GM23338 (cell line): ENCODE data around the gene PID1.

Source experiments
- CREB1 ChIP-seq: fragments of 250-450 bp; sonication (Bioruptor Pico); IDR thresholded peaks from 2 replicates; pipeline ENCODE4 v1.5.0; 2020; ENCODE audit warnings: low read depth, mild to moderate bottlenecking, moderate library complexity
- EZH2 ChIP-seq: fragments of 200-600 bp; sonication (generic); IDR thresholded peaks from one replicate; pipeline ENCODE4 v1.8.0; 2017; ENCODE audit warnings: antibody characterized with exemption, mild to moderate bottlenecking, low read depth; ENCODE audit not compliant: unreplicated experiment
- EZH2phosphoT487 ChIP-seq: fragments of 200-600 bp; sonication (generic); IDR thresholded peaks from one replicate; pipeline ENCODE4 v1.8.1; 2018; ENCODE audit warnings: antibody characterized with exemption; ENCODE audit not compliant: unreplicated experiment
- JUNB ChIP-seq: IDR thresholded peaks from one replicate; pipeline ENCODE4 v1.6.1; 2016; ENCODE audit warnings: antibody characterized with exemption; ENCODE audit not compliant: unreplicated experiment
- NANOG ChIP-seq: IDR thresholded peaks from 2 replicates; pipeline ENCODE4 v1.6.1; 2016; ENCODE audit warnings: antibody characterized with exemption, borderline replicate concordance
- POLR2AphosphoS5 ChIP-seq: IDR thresholded peaks from 2 replicates; pipeline ENCODE4 v1.6.1; 2016; ENCODE audit warnings: antibody characterized with exemption, low read depth
- STAT1 ChIP-seq: IDR thresholded peaks from one replicate; pipeline ENCODE4 v1.6.1; 2016; ENCODE audit warnings: antibody characterized with exemption; ENCODE audit not compliant: unreplicated experiment
- ZNF114 ChIP-seq: fragments of 250-450 bp; sonication (Bioruptor Pico); IDR thresholded peaks from 2 replicates; pipeline ENCODE4 v1.5.0; 2020; ENCODE audit warnings: mild to moderate bottlenecking, moderate library complexity
- ZNF331 ChIP-seq: fragments of 250-450 bp; sonication (Bioruptor Pico); IDR thresholded peaks from 2 replicates; pipeline ENCODE4 v1.5.0; 2020; ENCODE audit warnings: low read depth, mild to moderate bottlenecking, moderate library complexity
- TF ChIP-seq, protein P1 (sequence below), 2 experiments: fragments of 200-600 bp in 1 of 2; sonication (generic) in 1 of 2; conservative IDR thresholded peaks; 2 replicates each; pipeline versions ENCODE4 v1.5.1 to v1.6.1; 2016 to 2017; ENCODE audit warnings: antibody characterized with exemption in 2 of 2, low read depth in 2 of 2, mild to moderate bottlenecking in 2 of 2, moderate library complexity in 1 of 2
- TF ChIP-seq, protein P2 (sequence below): IDR thresholded peaks from one replicate; pipeline ENCODE4 v1.6.1; 2018; ENCODE audit warnings: antibody characterized with exemption; ENCODE audit not compliant: unreplicated experiment
- TF ChIP-seq, protein P3 (sequence below): fragments of 250-450 bp; sonication (Bioruptor Pico); IDR thresholded peaks from 2 replicates; pipeline ENCODE4 v1.5.0; 2020; ENCODE audit warnings: mild to moderate bottlenecking, moderate library complexity
- TF ChIP-seq, protein P4 (sequence below): IDR thresholded peaks from 2 replicates; pipeline ENCODE4 v1.6.1; 2016; ENCODE audit warnings: antibody characterized with exemption

DNA sequence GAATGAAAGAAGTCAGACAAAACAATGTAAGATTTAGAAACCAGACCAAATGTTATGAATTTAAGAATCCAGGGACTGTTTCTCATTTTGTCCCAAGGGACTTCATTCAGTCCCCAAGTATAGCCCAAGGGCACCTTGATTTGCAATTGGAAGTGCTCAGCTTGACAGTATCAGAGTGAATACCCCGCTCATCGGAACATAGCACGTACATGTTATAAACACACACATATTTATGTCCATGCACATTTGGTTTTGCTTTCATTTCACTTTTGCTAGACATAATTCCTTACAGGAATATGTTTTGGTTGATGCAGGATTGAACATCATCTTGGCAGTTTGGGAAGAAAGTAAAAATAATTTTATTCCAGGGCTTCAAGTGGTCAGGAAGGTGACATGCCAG lies 100.2 kb downstream of the PID1 start:
- TF ChIP-seq, protein P1, sequence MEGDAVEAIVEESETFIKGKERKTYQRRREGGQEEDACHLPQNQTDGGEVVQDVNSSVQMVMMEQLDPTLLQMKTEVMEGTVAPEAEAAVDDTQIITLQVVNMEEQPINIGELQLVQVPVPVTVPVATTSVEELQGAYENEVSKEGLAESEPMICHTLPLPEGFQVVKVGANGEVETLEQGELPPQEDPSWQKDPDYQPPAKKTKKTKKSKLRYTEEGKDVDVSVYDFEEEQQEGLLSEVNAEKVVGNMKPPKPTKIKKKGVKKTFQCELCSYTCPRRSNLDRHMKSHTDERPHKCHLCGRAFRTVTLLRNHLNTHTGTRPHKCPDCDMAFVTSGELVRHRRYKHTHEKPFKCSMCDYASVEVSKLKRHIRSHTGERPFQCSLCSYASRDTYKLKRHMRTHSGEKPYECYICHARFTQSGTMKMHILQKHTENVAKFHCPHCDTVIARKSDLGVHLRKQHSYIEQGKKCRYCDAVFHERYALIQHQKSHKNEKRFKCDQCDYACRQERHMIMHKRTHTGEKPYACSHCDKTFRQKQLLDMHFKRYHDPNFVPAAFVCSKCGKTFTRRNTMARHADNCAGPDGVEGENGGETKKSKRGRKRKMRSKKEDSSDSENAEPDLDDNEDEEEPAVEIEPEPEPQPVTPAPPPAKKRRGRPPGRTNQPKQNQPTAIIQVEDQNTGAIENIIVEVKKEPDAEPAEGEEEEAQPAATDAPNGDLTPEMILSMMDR (conservative IDR thresholded peaks at IDR 0.05; ENCODE audit: low read depth in 2 of 2), result no peak
- TF ChIP-seq EZH2 (no peak), POLR2AphosphoS5 (no peak), EZH2phosphoT487 (no peak), ZNF114 (CRISPR knock-in tag) (no peak), JUNB (no peak), ZNF331 (CRISPR knock-in tag) (no peak), CREB1 (no peak), STAT1 (no peak), NANOG (no peak)
- TF ChIP-seq, protein P2, sequence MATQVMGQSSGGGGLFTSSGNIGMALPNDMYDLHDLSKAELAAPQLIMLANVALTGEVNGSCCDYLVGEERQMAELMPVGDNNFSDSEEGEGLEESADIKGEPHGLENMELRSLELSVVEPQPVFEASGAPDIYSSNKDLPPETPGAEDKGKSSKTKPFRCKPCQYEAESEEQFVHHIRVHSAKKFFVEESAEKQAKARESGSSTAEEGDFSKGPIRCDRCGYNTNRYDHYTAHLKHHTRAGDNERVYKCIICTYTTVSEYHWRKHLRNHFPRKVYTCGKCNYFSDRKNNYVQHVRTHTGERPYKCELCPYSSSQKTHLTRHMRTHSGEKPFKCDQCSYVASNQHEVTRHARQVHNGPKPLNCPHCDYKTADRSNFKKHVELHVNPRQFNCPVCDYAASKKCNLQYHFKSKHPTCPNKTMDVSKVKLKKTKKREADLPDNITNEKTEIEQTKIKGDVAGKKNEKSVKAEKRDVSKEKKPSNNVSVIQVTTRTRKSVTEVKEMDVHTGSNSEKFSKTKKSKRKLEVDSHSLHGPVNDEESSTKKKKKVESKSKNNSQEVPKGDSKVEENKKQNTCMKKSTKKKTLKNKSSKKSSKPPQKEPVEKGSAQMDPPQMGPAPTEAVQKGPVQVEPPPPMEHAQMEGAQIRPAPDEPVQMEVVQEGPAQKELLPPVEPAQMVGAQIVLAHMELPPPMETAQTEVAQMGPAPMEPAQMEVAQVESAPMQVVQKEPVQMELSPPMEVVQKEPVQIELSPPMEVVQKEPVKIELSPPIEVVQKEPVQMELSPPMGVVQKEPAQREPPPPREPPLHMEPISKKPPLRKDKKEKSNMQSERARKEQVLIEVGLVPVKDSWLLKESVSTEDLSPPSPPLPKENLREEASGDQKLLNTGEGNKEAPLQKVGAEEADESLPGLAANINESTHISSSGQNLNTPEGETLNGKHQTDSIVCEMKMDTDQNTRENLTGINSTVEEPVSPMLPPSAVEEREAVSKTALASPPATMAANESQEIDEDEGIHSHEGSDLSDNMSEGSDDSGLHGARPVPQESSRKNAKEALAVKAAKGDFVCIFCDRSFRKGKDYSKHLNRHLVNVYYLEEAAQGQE, result no peak
- TF ChIP-seq, protein P3, sequence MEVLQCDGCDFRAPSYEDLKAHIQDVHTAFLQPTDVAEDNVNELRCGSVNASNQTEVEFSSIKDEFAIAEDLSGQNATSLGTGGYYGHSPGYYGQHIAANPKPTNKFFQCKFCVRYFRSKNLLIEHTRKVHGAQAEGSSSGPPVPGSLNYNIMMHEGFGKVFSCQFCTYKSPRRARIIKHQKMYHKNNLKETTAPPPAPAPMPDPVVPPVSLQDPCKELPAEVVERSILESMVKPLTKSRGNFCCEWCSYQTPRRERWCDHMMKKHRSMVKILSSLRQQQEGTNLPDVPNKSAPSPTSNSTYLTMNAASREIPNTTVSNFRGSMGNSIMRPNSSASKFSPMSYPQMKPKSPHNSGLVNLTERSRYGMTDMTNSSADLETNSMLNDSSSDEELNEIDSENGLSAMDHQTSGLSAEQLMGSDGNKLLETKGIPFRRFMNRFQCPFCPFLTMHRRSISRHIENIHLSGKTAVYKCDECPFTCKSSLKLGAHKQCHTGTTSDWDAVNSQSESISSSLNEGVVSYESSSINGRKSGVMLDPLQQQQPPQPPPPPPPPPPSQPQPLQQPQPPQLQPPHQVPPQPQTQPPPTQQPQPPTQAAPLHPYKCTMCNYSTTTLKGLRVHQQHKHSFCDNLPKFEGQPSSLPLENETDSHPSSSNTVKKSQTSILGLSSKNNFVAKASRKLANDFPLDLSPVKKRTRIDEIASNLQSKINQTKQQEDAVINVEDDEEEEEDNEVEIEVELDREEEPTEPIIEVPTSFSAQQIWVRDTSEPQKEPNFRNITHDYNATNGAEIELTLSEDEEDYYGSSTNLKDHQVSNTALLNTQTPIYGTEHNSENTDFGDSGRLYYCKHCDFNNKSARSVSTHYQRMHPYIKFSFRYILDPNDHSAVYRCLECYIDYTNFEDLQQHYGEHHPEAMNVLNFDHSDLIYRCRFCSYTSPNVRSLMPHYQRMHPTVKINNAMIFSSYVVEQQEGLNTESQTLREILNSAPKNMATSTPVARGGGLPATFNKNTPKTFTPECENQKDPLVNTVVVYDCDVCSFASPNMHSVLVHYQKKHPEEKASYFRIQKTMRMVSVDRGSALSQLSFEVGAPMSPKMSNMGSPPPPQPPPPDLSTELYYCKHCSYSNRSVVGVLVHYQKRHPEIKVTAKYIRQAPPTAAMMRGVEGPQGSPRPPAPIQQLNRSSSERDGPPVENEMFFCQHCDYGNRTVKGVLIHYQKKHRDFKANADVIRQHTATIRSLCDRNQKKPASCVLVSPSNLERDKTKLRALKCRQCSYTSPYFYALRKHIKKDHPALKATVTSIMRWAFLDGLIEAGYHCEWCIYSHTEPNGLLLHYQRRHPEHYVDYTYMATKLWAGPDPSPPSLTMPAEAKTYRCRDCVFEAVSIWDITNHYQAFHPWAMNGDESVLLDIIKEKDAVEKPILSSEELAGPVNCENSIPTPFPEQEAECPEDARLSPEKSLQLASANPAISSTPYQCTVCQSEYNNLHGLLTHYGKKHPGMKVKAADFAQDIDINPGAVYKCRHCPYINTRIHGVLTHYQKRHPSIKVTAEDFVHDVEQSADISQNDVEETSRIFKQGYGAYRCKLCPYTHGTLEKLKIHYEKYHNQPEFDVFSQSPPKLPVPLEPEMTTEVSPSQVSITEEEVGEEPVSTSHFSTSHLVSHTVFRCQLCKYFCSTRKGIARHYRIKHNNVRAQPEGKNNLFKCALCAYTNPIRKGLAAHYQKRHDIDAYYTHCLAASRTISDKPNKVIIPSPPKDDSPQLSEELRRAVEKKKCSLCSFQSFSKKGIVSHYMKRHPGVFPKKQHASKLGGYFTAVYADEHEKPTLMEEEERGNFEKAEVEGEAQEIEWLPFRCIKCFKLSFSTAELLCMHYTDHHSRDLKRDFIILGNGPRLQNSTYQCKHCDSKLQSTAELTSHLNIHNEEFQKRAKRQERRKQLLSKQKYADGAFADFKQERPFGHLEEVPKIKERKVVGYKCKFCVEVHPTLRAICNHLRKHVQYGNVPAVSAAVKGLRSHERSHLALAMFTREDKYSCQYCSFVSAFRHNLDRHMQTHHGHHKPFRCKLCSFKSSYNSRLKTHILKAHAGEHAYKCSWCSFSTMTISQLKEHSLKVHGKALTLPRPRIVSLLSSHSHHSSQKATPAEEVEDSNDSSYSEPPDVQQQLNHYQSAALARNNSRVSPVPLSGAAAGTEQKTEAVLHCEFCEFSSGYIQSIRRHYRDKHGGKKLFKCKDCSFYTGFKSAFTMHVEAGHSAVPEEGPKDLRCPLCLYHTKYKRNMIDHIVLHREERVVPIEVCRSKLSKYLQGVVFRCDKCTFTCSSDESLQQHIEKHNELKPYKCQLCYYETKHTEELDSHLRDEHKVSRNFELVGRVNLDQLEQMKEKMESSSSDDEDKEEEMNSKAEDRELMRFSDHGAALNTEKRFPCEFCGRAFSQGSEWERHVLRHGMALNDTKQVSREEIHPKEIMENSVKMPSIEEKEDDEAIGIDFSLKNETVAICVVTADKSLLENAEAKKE (CRISPR knock-in tag), result no peak
- TF ChIP-seq, protein P4, sequence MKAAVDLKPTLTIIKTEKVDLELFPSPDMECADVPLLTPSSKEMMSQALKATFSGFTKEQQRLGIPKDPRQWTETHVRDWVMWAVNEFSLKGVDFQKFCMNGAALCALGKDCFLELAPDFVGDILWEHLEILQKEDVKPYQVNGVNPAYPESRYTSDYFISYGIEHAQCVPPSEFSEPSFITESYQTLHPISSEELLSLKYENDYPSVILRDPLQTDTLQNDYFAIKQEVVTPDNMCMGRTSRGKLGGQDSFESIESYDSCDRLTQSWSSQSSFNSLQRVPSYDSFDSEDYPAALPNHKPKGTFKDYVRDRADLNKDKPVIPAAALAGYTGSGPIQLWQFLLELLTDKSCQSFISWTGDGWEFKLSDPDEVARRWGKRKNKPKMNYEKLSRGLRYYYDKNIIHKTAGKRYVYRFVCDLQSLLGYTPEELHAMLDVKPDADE, result no peak
